ENCODE measurements around the gene ERGIC1. TPM values are rescaled to one million over a fixed set of nuclear protein-coding genes. Genes with fewer than 3 reads are reported as not detected.

ERGIC1 gene
- total and polyA plus RNA-seq, 2 of the 13 experiments (the other 11 are each of a cell fraction or from before 2014, with no cell fraction given), result 78.5 to 184 TPM

GRCh38 chr5:172886974-172887501, 53.0 kb downstream of the ERGIC1 start (continued):
- TF ChIP-seq ZNF687 (CRISPR knock-in tag; IDR thresholded peaks at IDR 0.05), result 0 out of 2 replicates have a peak, but pooled peaks have one; percentile 19
- no peak for TF ChIP-seq ZFP62 (CRISPR knock-in tag; IDR thresholded peaks at IDR 0.05)
- TF ChIP-seq KLF16 (CRISPR knock-in tag; IDR thresholded peaks at IDR 0.05), result 0 out of 4 replicates have a peak, but pooled peaks of 1 of the 2 experiments have one; percentile 42
- no peak for TF ChIP-seq ZNF160 (CRISPR knock-in tag; IDR thresholded peaks at IDR 0.05)
- 0 out of 2 replicates have a peak, but pooled peaks have one; percentile 13 for TF ChIP-seq ATF7 (IDR thresholded peaks at IDR 0.05)
- TF ChIP-seq ATF7 (CRISPR knock-in tag; IDR thresholded peaks at IDR 0.05), result no peak
- TF ChIP-seq HNF4G (IDR thresholded peaks at IDR 0.05; ENCODE audit: borderline replicate concordance, low read depth, low read length), result peak; percentile 39; the same call in 1 of the 2 replicates
- TF ChIP-seq HNF4G (CRISPR knock-in tag; IDR thresholded peaks at IDR 0.05; ENCODE audit: borderline replicate concordance, low read depth), result no peak
- no peak for TF ChIP-seq SIN3A (IDR thresholded peaks at IDR 0.05; ENCODE audit: borderline replicate concordance, low read depth, low read length)
- TF ChIP-seq MYPOP (CRISPR knock-in tag; IDR thresholded peaks at IDR 0.05), result no peak
- no peak for TF ChIP-seq ZNF607 (CRISPR knock-in tag; IDR thresholded peaks at IDR 0.05; ENCODE audit: borderline replicate concordance)
- TF ChIP-seq FOXA1 (IDR thresholded peaks at IDR 0.05), result no peak
- TF ChIP-seq FOXA1 (CRISPR knock-in tag; IDR thresholded peaks at IDR 0.05), result 0 out of 2 replicates have a peak, but pooled peaks have one; percentile 7
- no peak for TF ChIP-seq FOXP1 (IDR thresholded peaks at IDR 0.05)
- 0 out of 2 replicates have a peak, but pooled peaks have one; percentile 30 for TF ChIP-seq FOXP1 (CRISPR knock-in tag; IDR thresholded peaks at IDR 0.05)
- TF ChIP-seq HOXD1 (CRISPR knock-in tag; IDR thresholded peaks at IDR 0.05), result no peak
- TF ChIP-seq JUN (CRISPR knock-in tag; IDR thresholded peaks at IDR 0.05), result no peak
